K562 (cell line): Measurements from ENCODE around the gene GORASP1. TPM values are rescaled to one million over a fixed set of nuclear protein-coding genes. Genes with fewer than 3 reads are reported as not detected.

Experiments
- ATAC-seq: fragments of 200-7000 bp; cut with Tn5 transposase; 3 replicates; pipeline ENCODE4 v1.9.1; 2020; ENCODE audit warnings: moderate library complexity
- BruUV-seq: library from RNA; stranded (reverse); fragments of 400-500 nt; replicated peaks from 2 replicates; lab custom pipeline; 2021; lab: Mats Ljungman, UMichigan
- CTCF ChIA-PET: fragments of 300-600 bp; formaldehyde crosslinking; extraction: SDS; loops from one replicate; lab custom pipeline; 2021; ENCODE audit warnings: low intra/inter-chr PET ratio; lab: Yijun Ruan, JAX
- POLR2A ChIA-PET: fragments of 300-600, 350-650 bp; sonication (Branson Sonifier 250); formaldehyde crosslinking; extraction: SDS; loops from one replicate; lab custom pipeline; 2021; ENCODE audit warnings: antibody characterized with exemption, inconsistent platforms; lab: Yijun Ruan, JAX
- DNase-seq, 4 experiments: peaks; one replicate each; pipeline versions ENCODE4 v3.0.0 to v3.0.0-alpha.2; 2011 to 2018; ENCODE audit warnings: low spot score in 3 of 4, mixed read lengths in 3 of 4; ENCODE audit errors: extremely low read depth in 1 of 4
- FAIRE-seq: peaks from 2 replicates; lab custom pipeline; 2011; peaks lifted over from hg19 to GRCh38; lab: Jason Lieb, UNC
- H2AFZ ChIP-seq: 2 replicates; pipeline ENCODE4 v1.6.0; 2011; ENCODE audit warnings: low read depth, low read length, control low read depth, inconsistent platforms
- H3K27ac ChIP-seq: fragments of 200-600 bp; 3 replicates; pipeline ENCODE4 v1.8.0; 2011; ENCODE audit warnings: low read depth, mild to moderate bottlenecking, control low read depth, inconsistent platforms, low read length, moderate library complexity, mixed read lengths; ENCODE audit errors: extremely low read depth
- H3K27me3 ChIP-seq, 2 experiments: fragments of 300-600 bp in 1 of 2; 2 replicates in 1 of 2; 3 replicates in 1 of 2; pipeline versions ENCODE4 v1.6.0 to v1.8.0; 2011; ENCODE audit warnings: inconsistent platforms in 2 of 2, low read length in 2 of 2, mild to moderate bottlenecking in 1 of 2, mixed read lengths in 1 of 2, moderate library complexity in 1 of 2; ENCODE audit not compliant: control insufficient read depth in 2 of 2, insufficient read depth in 2 of 2
- H3K36me3 ChIP-seq: fragments of 300-600 bp; 3 replicates; pipeline ENCODE4 v1.8.0; 2011; ENCODE audit warnings: mild to moderate bottlenecking, low read length, inconsistent platforms; ENCODE audit not compliant: control insufficient read depth, insufficient read depth
- H3K4me1 ChIP-seq, 2 experiments: fragments of 200-600 bp in 1 of 2; replicated peaks in 1 of 2; 2 replicates in 1 of 2; 3 replicates in 1 of 2; pipeline versions ENCODE4 v1.5.1 to v1.8.0; 2011; ENCODE audit warnings: inconsistent platforms in 2 of 2, low read length in 2 of 2, mild to moderate bottlenecking in 1 of 2, mixed read lengths in 1 of 2, moderate library complexity in 1 of 2; ENCODE audit not compliant: control insufficient read depth in 2 of 2, insufficient read depth in 2 of 2
- H3K4me2 ChIP-seq: 2 replicates; pipeline ENCODE4 v1.6.1; 2011; ENCODE audit warnings: low read length, control low read depth, inconsistent platforms, mixed read lengths; ENCODE audit not compliant: insufficient read depth
- H3K4me3 ChIP-seq: fragments of 200-600 bp; sonication (generic), shearing (Covaris generic); 2 replicates; pipeline ENCODE4 v1.5.1; 2016; ENCODE audit warnings: control low read depth, inconsistent platforms
- H3K79me2 ChIP-seq: fragments of 200-600 bp; 3 replicates; pipeline ENCODE4 v1.8.0; 2011; ENCODE audit warnings: low read length, inconsistent platforms; ENCODE audit not compliant: control insufficient read depth, insufficient read depth
- H3K9ac ChIP-seq, 2 experiments: 2 replicates each; pipeline versions ENCODE4 v1.6.0 to v1.6.1; 2011; ENCODE audit warnings: low read depth in 2 of 2, low read length in 2 of 2, control low read depth in 1 of 2, inconsistent platforms in 1 of 2, mild to moderate bottlenecking in 1 of 2, mixed read lengths in 1 of 2; ENCODE audit not compliant: insufficient read depth in 1 of 2
- H3K9me1 ChIP-seq: one replicate; pipeline ENCODE4 v1.6.0; 2011; ENCODE audit warnings: inconsistent platforms, mild to moderate bottlenecking, low read length, moderate library complexity; ENCODE audit not compliant: control insufficient read depth, insufficient read depth
- H3K9me3 ChIP-seq: replicated peaks from 2 replicates; pipeline ENCODE4 v1.5.1; 2011; ENCODE audit warnings: low read depth, low read length, inconsistent platforms; ENCODE audit not compliant: control insufficient read depth, insufficient read depth
- H4K20me1 ChIP-seq: replicated peaks from 2 replicates; pipeline ENCODE4 v1.6.1; 2011; ENCODE audit warnings: low read length, inconsistent platforms, mixed read lengths; ENCODE audit not compliant: control insufficient read depth, insufficient read depth
- ESRRA ChIP-seq: fragments of 450-650 bp; IDR thresholded peaks from 2 replicates; pipeline ENCODE4 v1.6.1; 2014; ENCODE audit warnings: low read depth, mild to moderate bottlenecking, moderate library complexity, borderline replicate concordance
- FOXP4 ChIP-seq: sonication (generic); formaldehyde crosslinking; IDR thresholded peaks from 2 replicates; pipeline ENCODE4 v1.8.0; 2022; ENCODE audit warnings: mild to moderate bottlenecking, missing genetic modification reagents, borderline replicate concordance
- GABPA ChIP-seq: fragments of 200-800 bp; sonication (Bioruptor generic); conservative IDR thresholded peaks from 2 replicates; pipeline ENCODE4 v1.6.1; 2016; ENCODE audit warnings: low read depth, missing genetic modification characterization, missing compliant biosample characterization
- HDAC2 ChIP-seq: fragments of 450-650 bp; IDR thresholded peaks from 2 replicates; pipeline ENCODE4 v1.6.1; 2016; ENCODE audit warnings: mild to moderate bottlenecking
- HOXB6 ChIP-seq: fragments of 250-450 bp; sonication (Bioruptor Pico); IDR thresholded peaks from 2 replicates; pipeline ENCODE4 v1.5.1; 2022; ENCODE audit warnings: mild to moderate bottlenecking, borderline replicate concordance
- LEF1 ChIP-seq: fragments of 450-650 bp; IDR thresholded peaks from 2 replicates; pipeline ENCODE4 v1.6.1; 2016; ENCODE audit warnings: mild to moderate bottlenecking
- MAZ ChIP-seq, 2 experiments: fragments of 450-650 bp in 1 of 2; sonication (generic) in 1 of 2; formaldehyde crosslinking; IDR thresholded peaks in 1 of 2; conservative IDR thresholded peaks in 1 of 2; 2 replicates each; pipeline versions ENCODE4 v1.4.0 to v1.5.0; 2020; ENCODE audit warnings: mild to moderate bottlenecking in 1 of 2, missing genetic modification reagents in 1 of 2
- NR2C2 ChIP-seq, 2 experiments: fragments of 200-800 bp in 1 of 2; sonication (Bioruptor generic) in 1 of 2; sonication (generic) in 1 of 2; formaldehyde crosslinking in 1 of 2; IDR thresholded peaks; 2 replicates each; pipeline versions ENCODE4 v1.6.1 to v1.8.0; 2016 to 2022; ENCODE audit warnings: mild to moderate bottlenecking in 1 of 2, missing compliant biosample characterization in 1 of 2, missing genetic modification characterization in 1 of 2, missing genetic modification reagents in 1 of 2
- POLR2H ChIP-seq: IDR thresholded peaks from 2 replicates; pipeline ENCODE4 v1.6.1; 2016; ENCODE audit warnings: missing genetic modification characterization, low read depth, mild to moderate bottlenecking, control low read depth, missing compliant biosample characterization, moderate library complexity
- ZNF436 ChIP-seq: fragments of 250-450, 450-650 bp; sonication (Bioruptor Pico); formaldehyde crosslinking; IDR thresholded peaks from 2 replicates; pipeline ENCODE4 v1.7.0; 2020; ENCODE audit warnings: mild to moderate bottlenecking
- ZNF511 ChIP-seq: sonication (generic); formaldehyde crosslinking; IDR thresholded peaks from 2 replicates; pipeline ENCODE4 v1.8.0; 2022; ENCODE audit warnings: mild to moderate bottlenecking, missing genetic modification reagents
- ZNF609 ChIP-seq: sonication (generic); formaldehyde crosslinking; IDR thresholded peaks from 2 replicates; pipeline ENCODE4 v1.8.1; 2023; ENCODE audit warnings: missing genetic modification reagents, mild to moderate bottlenecking, borderline replicate concordance
- WGBS: fragments of 100-300 bp; shearing (Covaris generic); methylation state at CpG from one replicate; pipeline ENCODE4 v1.1.6; 2016; ENCODE audit warnings: low coverage, mixed read lengths; ENCODE audit not compliant: insufficient coverage; ENCODE audit errors: missing lambda C conversion rate; 5-methylcytosine and 5-hydroxymethylcytosine counted together
- in situ Hi-C: fragments of 300-500 bp; cut with MboI; formaldehyde crosslinking; loops from 4 replicates; pipeline ENCODE4 v1.15.0; 2018; ENCODE audit warnings: inconsistent platforms, mixed read lengths
- intact Hi-C: fragments of 100-400 bp; cut with micrococcal nuclease; formaldehyde crosslinking; loops from 2 replicates; pipeline ENCODE4 v1.14.2; 2022
- polyA plus RNA-seq, 8 experiments: library from polyadenylated mRNA; depleted of rRNA in 4 of 8; stranded (reverse) in 5 of 8; unstranded in 3 of 8; fragments of >200 nt; fragmentation: Nextera tagmentation in 2 of 8; fragmentation: Illumina TruSeq in 1 of 8; extraction: Ambion mirVana in 2 of 8; extraction: Trizol in 1 of 8; gene quantifications; 2 replicates each; pipeline versions ENCODE4 v1.2.1 to v1.2.3, GENCODE V29; 2011 to 2014; ENCODE audit warnings: inconsistent platforms in 1 of 8, missing spikeins in 1 of 8
- total RNA-seq, 7 experiments: library from RNA; depleted of rRNA in 6 of 7; stranded (reverse); fragments of >200 nt in 6 of 7; fragmentation: Illumina TruSeq in 2 of 7; extraction: Trizol in 2 of 7; gene quantifications; 2 replicates each; pipeline versions ENCODE4 v1.2.1 to v1.2.3, GENCODE V29; 2011 to 2021; ENCODE audit warnings: low replicate concordance in 1 of 7

Gene GORASP1
- total and polyA plus RNA-seq, 9 of the 15 experiments (the other 6 are each of a cell fraction or from before 2014, with no cell fraction given): 8.4 to 87.9 (median 67.6) TPM

DNA sequence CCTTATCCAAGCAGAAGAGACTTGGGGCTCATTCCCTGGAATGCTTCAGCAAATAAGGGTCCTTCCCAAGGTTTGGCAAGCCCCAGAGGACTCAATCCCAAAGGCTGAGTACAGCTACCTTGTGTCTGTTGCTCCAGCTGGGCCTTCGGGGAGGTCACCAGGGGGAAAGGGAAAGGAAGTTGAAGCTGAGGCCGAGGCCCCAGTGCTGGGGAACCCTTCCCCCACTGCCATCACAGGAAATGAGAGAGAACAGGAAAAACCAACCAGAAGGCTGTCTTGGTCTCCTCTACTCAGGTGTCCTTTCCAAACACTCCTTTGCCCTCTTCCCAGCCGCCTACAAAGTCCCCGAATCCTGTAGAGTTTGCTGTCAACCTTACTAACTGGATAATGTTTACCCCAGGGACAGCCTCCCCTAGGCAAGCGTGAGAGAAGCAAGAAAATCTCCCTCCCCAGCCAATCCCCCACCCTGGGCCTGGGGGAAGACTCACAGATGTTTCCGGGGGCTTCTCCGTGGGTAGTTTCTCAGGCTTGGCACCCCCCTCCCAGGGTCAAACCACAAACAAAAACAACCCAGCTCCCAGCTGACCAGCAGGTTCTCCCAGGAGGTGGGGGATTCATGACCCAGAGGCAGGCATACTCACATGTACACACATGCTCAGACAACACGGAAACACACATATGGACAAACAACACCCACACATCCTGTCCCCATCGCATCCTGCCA lies 40.4 kb upstream of the GORASP1 start:
- POLR2A ChIA-PET: interaction anchor here (0.6 to 1.8 kb wide), 7 partner anchors 8 to 36 kb away, joined by 3 to 10 read pairs (median 4); no protein-coding TSS in a partner anchor
- H4K20me1 ChIP-seq: peaks cover 71% of the 10 kb centered on the region
- peaks cover 70% of the 10 kb centered on the region for H3K79me2 ChIP-seq
- FAIRE-seq: peak; percentile 42
- DNase-seq: peak; percentile 42 to 55 (median 54)
- no peak; the same call in 2 of the 3 replicates for ATAC-seq
- in situ Hi-C loops: no loop called here
- H3K9me1 ChIP-seq: peaks cover 35% of the 10 kb centered on the region
- H3K4me3 ChIP-seq: peak overlapping the region; percentile 5; the same call in 1 of the 2 replicates
- H3K9me3 ChIP-seq: no peaks in the 10 kb centered on the region
- WGBS: 23% methylated on average over 9 of the region's 9 CpGs
- BruUV-seq: no TSS peak
- intact Hi-C loops: loop anchor here (2.0 kb wide), 1 partner anchor 21 kb away; no protein-coding TSS in a partner anchor
- H2AFZ ChIP-seq: no peak overlapping the region
- peak overlapping the region; percentile 69 for H3K4me2 ChIP-seq
- peak overlapping the region; percentile 18 to 37; a peak in 3 of 4 replicates for H3K9ac ChIP-seq
- peak overlapping the region; percentile 35 for H3K27ac ChIP-seq
- CTCF ChIA-PET: interaction anchor here (0.5 kb wide), 1 partner anchor 982 kb away, joined by 4 read pairs; the partner anchor contains the start of gene OXSR1
- no peaks in the 10 kb centered on the region; a peak in 1 of 5 replicates for H3K27me3 ChIP-seq
- H3K36me3 ChIP-seq: peaks cover 69% of the 10 kb centered on the region
- H3K4me1 ChIP-seq: peaks cover 59 to 62% of the 10 kb centered on the region in 2 experiments
- TF ChIP-seq POLR2H (tag) (no peak), ZNF511 (CRISPR knock-in tag) (no peak), HDAC2 (no peak), MAZ (CRISPR knock-in tag; conservative IDR thresholded peaks at IDR 0.05 in 1 of 2, IDR thresholded peaks at IDR 0.05 in 1 of 2) (peak in 1 of 2 experiments; percentile 25; a peak in 1 of 4 replicates), ZNF609 (CRISPR knock-in tag) (no peak), NR2C2 (CRISPR knock-in tag; IDR thresholded peaks at IDR 0.05) (no peak), NR2C2 (tag; IDR thresholded peaks at IDR 0.05) (peak; percentile 55; the same call in 1 of the 2 replicates), FOXP4 (no peak), HOXB6 (CRISPR knock-in tag) (no peak), ZNF436 (CRISPR knock-in tag) (no peak), GABPA (tag) (peak; percentile 59), ESRRA (no peak), LEF1 (no peak)
